Activated T-helper 1 cell treated with anti-CD3 and anti-CD28 coated beads, Interleukin-2, amount 50 U/mL, for 16 hours (primary cell): Measurements from ENCODE around the gene GULP1.
"Not testable (repeated sequence)": the region's sequence is repeated elsewhere in the genome, so short reads cannot be mapped to it uniquely, and the experiment has no call there.

Source experiments
- DNase-seq, 2 donors: peaks; one replicate each; pipeline ENCODE4 v3.0.0-alpha.2; 2020; ENCODE audit warnings: low read depth in 1 of 2, low spot score in 1 of 2

The GULP1 gene

GRCh38 chr2:188291617-188292347 lies at the start of gene GULP1:
Gene GULP1 (plus strand): TSS chr2:188291874. CDS start chr2:188477703, 185,829 bp downstream.
- DNase-seq, result no peak

- no peak for DNase-seq
These were observed 48.3 kb upstream of the GULP1 start for GRCh38 chr2:188243381-188243780.

GRCh38 chr2:188244383-188244782 lies 47.3 kb upstream of the GULP1 start:
- no peak for DNase-seq

- DNase-seq, result no peak
These were observed 46.4 kb upstream of the GULP1 start for GRCh38 chr2:188245230-188245629.

GRCh38 chr2:188248513-188248912 lies 43.2 kb upstream of the GULP1 start:
- DNase-seq, result no peak

GRCh38 chr2:188251034-188251433 lies 40.6 kb upstream of the GULP1 start:
- DNase-seq, result no peak

GRCh38 chr2:188256420-188256819 lies 35.3 kb upstream of the GULP1 start:
- no peak for DNase-seq

GRCh38 chr2:188265315-188265714 lies 26.4 kb upstream of the GULP1 start:
- DNase-seq, result no peak

- no peak for DNase-seq
These were observed 23.9 kb upstream of the GULP1 start for GRCh38 chr2:188267776-188268175.

- DNase-seq, result no peak
These were observed 22.7 kb upstream of the GULP1 start for GRCh38 chr2:188269004-188269403.

- DNase-seq, result no peak
These were observed 19.6 kb upstream of the GULP1 start for GRCh38 chr2:188272121-188272520.

- DNase-seq, result no peak
These were observed 17.4 kb upstream of the GULP1 start for GRCh38 chr2:188274274-188274673.

GRCh38 chr2:188276255-188276654 lies 15.4 kb upstream of the GULP1 start:
- no peak for DNase-seq

- no peak for DNase-seq
These were observed 13.9 kb upstream of the GULP1 start for GRCh38 chr2:188277786-188278185.

- no peak for DNase-seq
These were observed 13.1 kb upstream of the GULP1 start for GRCh38 chr2:188278388-188279092.

- no peak for DNase-seq
These were observed 12.6 kb upstream of the GULP1 start for GRCh38 chr2:188279093-188279445.

- DNase-seq, result no peak
These were observed 10.9 kb upstream of the GULP1 start for GRCh38 chr2:188280811-188281222.

- no peak for DNase-seq
These were observed 8.8 kb upstream of the GULP1 start for GRCh38 chr2:188282907-188283306.

GRCh38 chr2:188284251-188284650 lies 7.4 kb upstream of the GULP1 start:
- not testable (repeated sequence) for DNase-seq

- no peak for DNase-seq
These were observed 6.6 kb upstream of the GULP1 start for GRCh38 chr2:188285049-188285448.

- no peak for DNase-seq
These were observed 5.9 kb upstream of the GULP1 start for GRCh38 chr2:188285774-188286173.

GRCh38 chr2:188291142-188291616 lies 495 bp upstream of the GULP1 start:
- no peak for DNase-seq
